COLO668 (cell line): ENCODE results near the gene TECPR1.

ENCODE experiments used
- DNase-seq: peaks from one replicate; lab custom pipeline; 2025; ENCODE audit not compliant: unreplicated experiment; lab: John Stamatoyannopoulos, UW

Gene TECPR1

GRCh38 chr7:98251601-98252424 is at the start of gene TECPR1:
TSS of gene TECPR1 (minus strand) at chr7:98252232. CDS start at chr7:98246146, 6,086 bp downstream.
- peak; percentile 95 for DNase-seq

GRCh38 chr7:98300595-98301372 is 48.8 kb upstream of the TECPR1 start:
- DNase-seq, result no peak

- no peak for DNase-seq
Observed at GRCh38 chr7:98297626-98298286, 45.7 kb upstream of the TECPR1 start.

GRCh38 chr7:98296833-98297232 is 44.8 kb upstream of the TECPR1 start:
- DNase-seq, result no peak

GRCh38 chr7:98295467-98296192 is 43.6 kb upstream of the TECPR1 start:
- no peak for DNase-seq

- peak; percentile 83 for DNase-seq
Observed at GRCh38 chr7:98294798-98295382, 42.9 kb upstream of the TECPR1 start.

GRCh38 chr7:98294326-98294725 is 42.3 kb upstream of the TECPR1 start:
- DNase-seq, result no peak

- no peak for DNase-seq
Observed at GRCh38 chr7:98293746-98294145, 41.7 kb upstream of the TECPR1 start.

GRCh38 chr7:98293265-98293664 is 41.2 kb upstream of the TECPR1 start:
- no peak for DNase-seq

- DNase-seq, result no peak
Observed at GRCh38 chr7:98291717-98292116, 39.7 kb upstream of the TECPR1 start.

GRCh38 chr7:98289333-98289875 is 37.4 kb upstream of the TECPR1 start:
- DNase-seq, result no peak

- no peak for DNase-seq
Observed at GRCh38 chr7:98288064-98288823, 36.2 kb upstream of the TECPR1 start.

GRCh38 chr7:98287486-98287959 is 35.5 kb upstream of the TECPR1 start:
- DNase-seq, result peak; percentile 76

GRCh38 chr7:98286701-98287485 is 34.9 kb upstream of the TECPR1 start:
- DNase-seq, result no peak

GRCh38 chr7:98286093-98286539 is 34.1 kb upstream of the TECPR1 start:
- DNase-seq, result no peak

- no peak for DNase-seq
Observed at GRCh38 chr7:98285157-98286092, 33.4 kb upstream of the TECPR1 start.

- DNase-seq, result peak; percentile 39
Observed at GRCh38 chr7:98284335-98285036, 32.5 kb upstream of the TECPR1 start.
